Panc1 (cell line): Measurements from ENCODE around the gene CROCC. TPM values are rescaled to one million over a fixed set of nuclear protein-coding genes. Genes with fewer than 3 reads are reported as not detected.
A peak's percentile ranks its signal among the peaks of the same experiment; 100 is the strongest.
"Not testable (repeated sequence)": the region's sequence is repeated elsewhere in the genome, so short reads cannot be mapped to it uniquely, and the experiment has no call there.

Experiments used
- ATAC-seq: fragments of 200-7000 bp; cut with Tn5 transposase; 2 replicates; pipeline ENCODE4 v1.9.1; 2020; ENCODE audit warnings: mild to moderate bottlenecking, moderate library complexity
- BruUV-seq: library from RNA; stranded (reverse); fragments of 400-500 nt; replicated peaks from 2 replicates; lab custom pipeline; 2021; lab: Mats Ljungman, UMichigan
- CTCF ChIA-PET: fragments of 300-600 bp; sonication (Branson Sonifier 250); formaldehyde crosslinking; loops from one replicate; lab custom pipeline; 2022; ENCODE audit warnings: antibody characterized with exemption; lab: Charles Lee
- POLR2A ChIA-PET: fragments of 300-600 bp; sonication (Branson Sonifier 250); formaldehyde crosslinking; loops from one replicate; lab custom pipeline; 2022; ENCODE audit warnings: antibody characterized with exemption; lab: Charles Lee
- DNase-seq: peaks from one replicate; pipeline ENCODE4 v3.0.0-alpha.2; 2010; ENCODE audit warnings: low read depth, low spot score
- H3K27ac ChIP-seq: 2 replicates; pipeline ENCODE4 v1.5.1; 2011; ENCODE audit warnings: mild to moderate bottlenecking, low read length, inconsistent platforms
- H3K27me3 ChIP-seq: fragments of 200-500 bp; sonication (Bioruptor generic); 2 replicates; pipeline ENCODE4 v1.6.0; 2014; ENCODE audit warnings: low read length, inconsistent platforms; ENCODE audit not compliant: control insufficient read depth, insufficient read depth
- H3K36me3 ChIP-seq: fragments of 200-500 bp; sonication (Bioruptor generic); 2 replicates; pipeline ENCODE4 v1.5.1; 2014; ENCODE audit warnings: inconsistent platforms, mild to moderate bottlenecking, low read length, moderate library complexity; ENCODE audit not compliant: control insufficient read depth, insufficient read depth
- H3K4me1 ChIP-seq: 2 replicates; pipeline ENCODE4 v1.5.1; 2011; ENCODE audit warnings: inconsistent platforms, mild to moderate bottlenecking, low read length, moderate library complexity; ENCODE audit not compliant: control insufficient read depth, insufficient read depth
- H3K4me3 ChIP-seq, 2 experiments: 2 replicates each; pipeline ENCODE4 v1.5.1; 2011 to 2012; ENCODE audit warnings: low read depth in 2 of 2, low read length in 2 of 2, mild to moderate bottlenecking in 2 of 2, inconsistent platforms in 1 of 2, moderate library complexity in 1 of 2
- H3K9me3 ChIP-seq: fragments of 200-500 bp; sonication (Bioruptor generic); 2 replicates; pipeline ENCODE4 v1.5.1; 2014; ENCODE audit warnings: low read depth, mild to moderate bottlenecking, inconsistent platforms, low read length, moderate library complexity; ENCODE audit not compliant: control insufficient read depth, insufficient read depth
- POLR2AphosphoS5 ChIP-seq: IDR thresholded peaks from 2 replicates; pipeline ENCODE4 v1.6.1; 2012; ENCODE audit warnings: mild to moderate bottlenecking, low read depth, low read length, moderate library complexity
- SIN3A ChIP-seq: IDR thresholded peaks from 2 replicates; pipeline ENCODE4 v1.6.1; 2012; ENCODE audit warnings: low read depth, mild to moderate bottlenecking, low read length, moderate library complexity, borderline replicate concordance; ENCODE audit not compliant: insufficient read depth
- TCF7L2 ChIP-seq: IDR thresholded peaks from 2 replicates; pipeline ENCODE4 v1.6.1; 2011; ENCODE audit warnings: mild to moderate bottlenecking, low read depth, low read length, inconsistent platforms
- in situ Hi-C: cut with HindIII; loops from 2 replicates; pipeline ENCODE4 v1.10.0; 2016; ENCODE audit warnings: low sequenced_read_pairs, low pct_unique_long_range_greater_than_20kb
- intact Hi-C: fragments of 100-400 bp; cut with micrococcal nuclease; formaldehyde crosslinking; loops from one replicate; pipeline ENCODE4 v1.10.0; 2022; ENCODE audit not compliant: unreplicated experiment
- total RNA-seq: library from RNA; stranded (reverse); gene quantifications from one replicate; pipeline ENCODE4 v1.2.1, GENCODE V29; 2021; ENCODE audit not compliant: unreplicated experiment

The CROCC gene
- total RNA-seq, 1 experiment from 2014 or later, result 13.6 TPM

DNA sequence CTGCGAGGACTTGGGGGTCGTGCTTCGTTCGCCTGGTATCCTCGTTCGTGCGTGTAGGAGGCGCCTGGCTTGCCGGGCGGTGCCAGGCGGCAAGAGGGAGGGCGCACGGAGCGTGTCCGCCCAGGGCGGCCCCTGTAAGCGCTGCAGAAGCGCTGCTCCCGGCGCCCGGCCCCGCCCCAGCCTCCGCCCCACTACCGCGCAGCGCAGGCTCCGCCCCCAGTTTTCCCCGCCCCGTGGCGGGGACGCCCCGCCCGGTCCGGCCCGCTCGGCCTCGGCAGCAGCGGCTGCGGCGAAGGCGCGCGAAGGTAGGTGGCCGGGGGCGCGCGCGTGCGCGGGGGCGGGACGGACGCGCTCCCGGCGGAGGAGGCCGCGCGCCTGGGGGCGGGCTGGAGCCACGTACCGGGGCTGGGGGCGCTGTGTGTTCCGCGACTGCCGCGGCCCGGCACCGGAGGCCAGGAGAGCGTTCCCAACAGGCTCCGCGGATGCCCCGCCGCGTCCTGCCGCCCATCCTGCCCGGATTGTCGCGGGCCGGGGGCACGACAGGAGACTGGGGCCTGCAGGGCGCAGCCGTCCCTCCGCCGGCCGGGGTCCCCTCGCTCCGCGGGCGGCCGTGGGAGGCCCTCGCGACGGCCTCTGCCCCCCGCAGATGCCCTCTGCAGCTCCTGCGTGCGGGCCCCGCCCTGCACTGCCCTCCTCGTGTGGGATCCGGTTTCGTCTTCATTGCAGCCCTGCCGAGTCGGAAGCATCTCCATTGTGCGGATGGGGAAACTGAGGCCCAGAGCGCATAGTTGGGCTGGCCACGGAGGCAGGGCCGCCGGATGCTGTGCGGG, 7.7 kb upstream of the CROCC start:
- Histone ChIP-seq H3K27ac (peak overlapping the region; percentile 81), H3K27me3 (no peaks in the 10 kb centered on the region), H3K9me3 (no peaks in the 10 kb centered on the region), H3K4me3 (peak overlapping the region; percentile 73 to 79), H3K4me1 (no peaks in the 10 kb centered on the region), H3K36me3 (no peaks in the 10 kb centered on the region)
- ChIA-PET POLR2A (no interaction called here), CTCF (no interaction called here)
- TF ChIP-seq POLR2AphosphoS5, result 0 out of 2 replicates have a peak, but pooled peaks have one; percentile 11
- TF ChIP-seq TCF7L2, result no peak
- ATAC-seq (peak; percentile 97), DNase-seq (no peak)
- intact Hi-C loops, result no loop called here
- in situ Hi-C loops, result no loop called here
- no TSS peak for BruUV-seq

DNA sequence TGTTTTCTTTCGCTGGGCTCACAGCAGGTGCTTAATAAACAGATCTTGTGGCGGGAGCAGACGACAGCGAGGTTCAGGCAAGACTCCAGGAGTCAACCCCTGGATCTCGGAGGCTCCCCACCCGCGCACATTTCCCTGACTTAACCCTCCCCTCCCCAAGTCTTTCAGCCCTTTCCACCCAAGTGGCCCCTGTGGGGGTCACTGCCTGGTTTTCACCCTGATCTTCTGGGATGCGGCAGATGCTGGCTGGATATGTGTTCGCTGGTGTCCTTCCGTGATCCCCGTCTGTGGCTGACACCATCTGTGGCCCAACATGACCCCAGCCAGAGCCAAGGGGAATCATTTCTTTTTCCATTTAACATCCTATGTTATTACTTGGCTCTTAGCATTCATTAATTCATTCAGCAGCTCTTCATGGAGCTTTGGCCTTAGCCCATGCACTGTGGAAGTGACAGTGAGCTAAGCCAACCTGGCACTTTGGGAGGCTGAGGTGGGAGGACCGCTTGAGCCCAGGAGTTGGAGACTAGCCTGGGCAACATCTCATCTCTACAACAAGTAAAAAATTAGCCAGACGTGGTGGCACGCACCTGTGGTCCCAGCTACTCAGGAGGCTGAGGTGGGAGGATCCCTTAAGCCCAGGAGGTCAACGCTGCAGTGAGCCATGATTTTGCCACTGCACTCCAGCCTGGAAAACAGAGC, 6.7 kb upstream of the CROCC start:
- H3K4me1 ChIP-seq, H3K9me3 ChIP-seq, H3K27ac ChIP-seq, POLR2A ChIA-PET, intact Hi-C loops, DNase-seq, ATAC-seq, H3K36me3 ChIP-seq, BruUV-seq, in situ Hi-C loops, H3K27me3 ChIP-seq: not testable (repeated sequence)
- CTCF ChIA-PET, result interaction anchor here (0.6 kb wide), 1 partner anchor 47 kb away, joined by 5 read pairs; no protein-coding TSS in a partner anchor
- peak overlapping the region; percentile 55 to 73; a peak in 3 of 4 replicates for H3K4me3 ChIP-seq

DNA sequence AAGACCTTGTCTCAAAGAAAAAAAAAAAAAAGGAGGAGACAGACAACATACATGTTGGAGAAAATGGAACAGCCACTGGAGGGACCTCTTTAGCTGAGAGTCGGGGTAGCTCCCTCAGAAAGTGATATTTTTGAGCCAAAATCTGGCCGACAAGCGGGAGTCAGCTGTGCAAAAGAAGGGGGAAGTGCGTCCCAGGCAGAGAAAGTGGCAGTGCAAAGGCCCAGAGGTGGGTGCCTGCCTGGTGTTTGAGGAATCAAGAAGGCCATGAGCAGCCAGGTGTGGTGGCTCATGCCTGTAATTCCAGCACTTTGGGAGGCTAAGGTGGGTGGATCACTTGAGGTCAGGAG, 6.1 kb upstream of the CROCC start:
- no TSS peak for BruUV-seq
- TF ChIP-seq TCF7L2 (no peak), SIN3A (no peak)
- Histone ChIP-seq H3K27me3 (no peaks in the 10 kb centered on the region), H3K4me1 (no peaks in the 10 kb centered on the region), H3K27ac (no peak overlapping the region), H3K9me3 (no peaks in the 10 kb centered on the region), H3K36me3 (no peaks in the 10 kb centered on the region), H3K4me3 (no peak overlapping the region)
- ATAC-seq (no peak), DNase-seq (no peak)
- intact Hi-C loops (no loop called here), in situ Hi-C loops (no loop called here)
- ChIA-PET POLR2A (no interaction called here), CTCF (no interaction called here)

DNA sequence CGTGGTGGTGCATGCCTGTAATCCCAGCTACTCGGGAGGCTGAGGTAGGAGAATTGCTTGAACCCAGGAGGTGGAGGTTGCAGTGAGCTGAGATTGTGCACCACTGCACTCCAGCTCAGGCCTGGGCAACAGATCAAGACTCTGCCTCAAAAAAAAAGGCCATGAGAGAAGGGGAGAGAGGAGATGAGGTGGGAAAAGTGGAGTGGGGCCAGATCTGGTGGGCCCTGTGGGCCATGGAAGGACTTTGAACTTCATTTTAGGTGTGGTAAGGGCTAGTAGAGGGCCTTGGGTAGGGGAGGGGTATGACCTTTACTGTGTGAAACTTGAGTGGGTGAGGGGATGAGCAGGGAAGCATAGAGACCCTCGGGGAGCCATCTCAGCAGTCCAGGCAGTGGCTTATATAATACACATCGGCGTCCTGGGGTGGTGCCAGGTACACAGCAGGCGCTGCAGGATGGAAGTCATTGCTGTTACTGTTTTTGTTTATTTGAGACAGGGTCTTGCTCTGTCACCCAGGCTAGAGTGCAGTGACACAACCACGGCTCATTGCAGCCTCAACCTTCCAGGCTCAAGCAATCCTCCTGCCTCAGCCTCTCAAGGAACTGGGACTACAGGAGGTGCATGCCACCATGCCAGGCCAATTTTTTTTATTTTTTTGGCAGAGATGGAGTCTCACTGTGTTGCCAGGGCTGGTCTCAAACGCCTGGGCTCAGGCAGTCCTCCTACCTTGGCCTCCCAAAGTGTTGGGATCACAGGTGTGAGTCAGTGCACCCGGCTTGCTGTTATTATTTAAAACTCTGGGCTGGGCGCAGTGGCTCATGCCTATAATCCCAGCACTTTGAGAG, 5.5 kb upstream of the CROCC start:
- H3K27ac ChIP-seq, in situ Hi-C loops, intact Hi-C loops, H3K36me3 ChIP-seq, H3K27me3 ChIP-seq, H3K4me3 ChIP-seq, CTCF ChIA-PET, BruUV-seq, DNase-seq, H3K4me1 ChIP-seq, H3K9me3 ChIP-seq, ATAC-seq: not testable (repeated sequence)
- POLR2A ChIA-PET, result interaction anchor here (0.5 kb wide), 1 partner anchor 15 kb away, joined by 4 read pairs; no protein-coding TSS in a partner anchor
